ENCODE data around the gene VPS35. TPM values are rescaled to one million over a fixed set of nuclear protein-coding genes. Genes with fewer than 3 reads are reported as not detected.

Gene VPS35
- total RNA-seq, 1 experiment from 2014 or later, result 70.4 TPM

DNA sequence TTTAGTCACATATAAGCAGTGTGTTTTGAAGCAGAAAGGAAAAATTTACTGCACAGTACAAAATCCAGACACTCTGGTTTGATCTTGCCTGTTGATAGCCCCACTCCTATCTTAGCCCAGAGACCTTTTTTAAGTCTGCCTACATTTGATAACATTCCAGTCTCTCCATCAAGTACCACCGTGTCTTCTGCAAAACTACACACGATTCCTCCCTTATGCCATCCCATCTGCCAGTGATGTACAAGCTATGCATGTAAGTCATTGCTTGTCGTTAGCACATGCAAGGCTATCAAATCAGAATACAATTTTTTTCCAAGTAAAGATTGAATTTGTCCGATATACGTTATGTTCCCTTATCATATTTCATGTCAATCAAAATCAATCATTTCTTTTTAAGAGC lies 82.7 kb downstream of the VPS35 start:
- H2AFZ ChIP-seq (ENCODE audit: low read length), result no peak overlapping the region
- no peak for DNase-seq
- no peak overlapping the region for H3K4me3 Mint-ChIP-seq
- H3K18ac ChIP-seq (ENCODE audit: insufficient read length, low read depth, low read length), result no peak overlapping the region
- no peak overlapping the region for H2BK5ac ChIP-seq (ENCODE audit: insufficient read length, low read length)
- H3K4me2 ChIP-seq (ENCODE audit: insufficient read depth, insufficient read length, low read length), result no peak overlapping the region
- H3K27me3 Mint-ChIP-seq (ENCODE audit: low read depth), result no peaks in the 10 kb centered on the region
- no peak overlapping the region for H3K27ac ChIP-seq (ENCODE audit: insufficient read length, low read depth, low read length)
- no peaks in the 10 kb centered on the region for H3K9me3 ChIP-seq (ENCODE audit: control insufficient read depth, low read depth, low read length)
- H4K20me1 ChIP-seq (ENCODE audit: control insufficient read depth, insufficient read depth, insufficient read length), result no peaks in the 10 kb centered on the region
- no peak overlapping the region for H3K23ac ChIP-seq (ENCODE audit: insufficient read length, low read depth, low read length)
- no peaks in the 10 kb centered on the region for H3K4me1 ChIP-seq (ENCODE audit: insufficient read depth, low read length)
- H3K79me1 ChIP-seq (ENCODE audit: insufficient read depth, low read depth, low read length, poor library complexity, severe bottlenecking), result no peaks in the 10 kb centered on the region
- H3K14ac ChIP-seq (ENCODE audit: insufficient read depth, low read length), result no peak overlapping the region
- H4K8ac ChIP-seq (replicated peaks; ENCODE audit: insufficient read length, low read depth, low read length), result no peak overlapping the region
- no peak overlapping the region for H2BK120ac ChIP-seq (ENCODE audit: low read depth, low read length, poor library complexity, severe bottlenecking)
- no CpG with 5 or more reads among the region's 5 CpGs for WGBS (ENCODE audit: extremely low coverage, insufficient read length, low lambda C conversion rate)
- H3K27ac Mint-ChIP-seq, result no peak overlapping the region
- no peak overlapping the region for H2BK20ac ChIP-seq (ENCODE audit: low read depth, low read length, poor library complexity, severe bottlenecking)
- H3K4ac ChIP-seq (ENCODE audit: low read depth, low read length), result no peak overlapping the region
- H2AK5ac ChIP-seq (ENCODE audit: insufficient read length, low read length), result no peak overlapping the region
- no peak overlapping the region for H3K9ac ChIP-seq (ENCODE audit: extremely low read depth, insufficient read length, low read length)
- no peak overlapping the region for H2BK12ac ChIP-seq (ENCODE audit: insufficient read length, low read depth, low read length)
- no peaks in the 10 kb centered on the region for H3K79me2 ChIP-seq (ENCODE audit: insufficient read depth, low read length)
- no peaks in the 10 kb centered on the region for H3K23me2 ChIP-seq (ENCODE audit: insufficient read length, low read depth, low read length, poor library complexity, severe bottlenecking)
- H3K9me3 Mint-ChIP-seq, result no peaks in the 10 kb centered on the region
- no peak overlapping the region for H3K56ac ChIP-seq (ENCODE audit: insufficient read length, low read depth, low read length)
- H3K36me3 Mint-ChIP-seq (ENCODE audit: insufficient read depth in 1 of 3, low read depth in 3 of 3), result peaks cover 29 to 76% (median 68%) of the 10 kb centered on the region in 3 experiments; a peak in 6 of 7 replicates
- no peak overlapping the region for H2BK15ac ChIP-seq (ENCODE audit: low read depth, low read length)
- H3T11ph ChIP-seq (ENCODE audit: low read length), result no peak overlapping the region
- no peaks in the 10 kb centered on the region for H3K4me1 Mint-ChIP-seq
- H4K91ac ChIP-seq (ENCODE audit: insufficient read length, low read depth, low read length), result no peak overlapping the region
- TF ChIP-seq, protein P1, sequence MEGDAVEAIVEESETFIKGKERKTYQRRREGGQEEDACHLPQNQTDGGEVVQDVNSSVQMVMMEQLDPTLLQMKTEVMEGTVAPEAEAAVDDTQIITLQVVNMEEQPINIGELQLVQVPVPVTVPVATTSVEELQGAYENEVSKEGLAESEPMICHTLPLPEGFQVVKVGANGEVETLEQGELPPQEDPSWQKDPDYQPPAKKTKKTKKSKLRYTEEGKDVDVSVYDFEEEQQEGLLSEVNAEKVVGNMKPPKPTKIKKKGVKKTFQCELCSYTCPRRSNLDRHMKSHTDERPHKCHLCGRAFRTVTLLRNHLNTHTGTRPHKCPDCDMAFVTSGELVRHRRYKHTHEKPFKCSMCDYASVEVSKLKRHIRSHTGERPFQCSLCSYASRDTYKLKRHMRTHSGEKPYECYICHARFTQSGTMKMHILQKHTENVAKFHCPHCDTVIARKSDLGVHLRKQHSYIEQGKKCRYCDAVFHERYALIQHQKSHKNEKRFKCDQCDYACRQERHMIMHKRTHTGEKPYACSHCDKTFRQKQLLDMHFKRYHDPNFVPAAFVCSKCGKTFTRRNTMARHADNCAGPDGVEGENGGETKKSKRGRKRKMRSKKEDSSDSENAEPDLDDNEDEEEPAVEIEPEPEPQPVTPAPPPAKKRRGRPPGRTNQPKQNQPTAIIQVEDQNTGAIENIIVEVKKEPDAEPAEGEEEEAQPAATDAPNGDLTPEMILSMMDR (conservative IDR thresholded peaks at IDR 0.05), result no peak
- no peaks in the 10 kb centered on the region for H3K27me3 ChIP-seq (ENCODE audit: insufficient read depth, low read length)
- no peak overlapping the region for H4K5ac ChIP-seq (ENCODE audit: insufficient read length, low read depth, low read length)

Other genes starting within 250 kb of the VPS35 start
- gene SHCBP1, start 67.8 kb downstream of the VPS35 start, total RNA-seq (2021), result 16.6 and 17.2 TPM in 2 replicates
- gene ORC6, start 481 bp upstream of the VPS35 start, total RNA-seq (2021), result 85.1 and 95.0 TPM in 2 replicates
- 0.39 and 0.90 TPM in 2 replicates for gene MYLK3, start 59.2 kb upstream of the VPS35 start, total RNA-seq (2021)
- 16.7 and 18.2 TPM in 2 replicates for gene C16orf87, start 142.0 kb upstream of the VPS35 start, total RNA-seq (2021)
- gene GPT2, start 195.2 kb upstream of the VPS35 start, total RNA-seq (2021), result 68.3 and 68.8 TPM in 2 replicates